Stomach (tissue), 4 donors: Measurements from ENCODE around the gene AIF1.

Experiments used
- CTCF ChIP-seq, 7 experiments: fragments of 450-650 bp in 4 of 7; fragments of 200-600 bp in 3 of 7; sonication (generic) in 3 of 7; IDR thresholded peaks; one replicate each; pipeline ENCODE4 v1.5.1; 2016 to 2019; ENCODE audit warnings: antibody characterized with exemption in 7 of 7, control low read depth in 2 of 7, mild to moderate bottlenecking in 1 of 7
- POLR2A ChIP-seq, 4 donors: fragments of 450-650 bp; IDR thresholded peaks; one replicate each; pipeline ENCODE4 v1.6.1; 2016; ENCODE audit warnings: antibody characterized with exemption in 4 of 4, control low read depth in 2 of 4, mild to moderate bottlenecking in 1 of 4, moderate library complexity in 1 of 4

- no peak for TF ChIP-seq CTCF (IDR thresholded peaks at IDR 0.05)
- TF ChIP-seq POLR2A (IDR thresholded peaks at IDR 0.05): no peak
Observed at GRCh38 chr6:31621320-31621939, 6.4 kb downstream of the AIF1 start.
